ENCODE results near the gene SGMS1. TPM values are rescaled to one million over a fixed set of nuclear protein-coding genes. Genes with fewer than 3 reads are reported as not detected.
A peak's percentile ranks its signal among the peaks of the same experiment; 100 is the strongest.

The SGMS1 gene
- total RNA-seq, 1 experiment from 2014 or later = 20.4 TPM

DNA sequence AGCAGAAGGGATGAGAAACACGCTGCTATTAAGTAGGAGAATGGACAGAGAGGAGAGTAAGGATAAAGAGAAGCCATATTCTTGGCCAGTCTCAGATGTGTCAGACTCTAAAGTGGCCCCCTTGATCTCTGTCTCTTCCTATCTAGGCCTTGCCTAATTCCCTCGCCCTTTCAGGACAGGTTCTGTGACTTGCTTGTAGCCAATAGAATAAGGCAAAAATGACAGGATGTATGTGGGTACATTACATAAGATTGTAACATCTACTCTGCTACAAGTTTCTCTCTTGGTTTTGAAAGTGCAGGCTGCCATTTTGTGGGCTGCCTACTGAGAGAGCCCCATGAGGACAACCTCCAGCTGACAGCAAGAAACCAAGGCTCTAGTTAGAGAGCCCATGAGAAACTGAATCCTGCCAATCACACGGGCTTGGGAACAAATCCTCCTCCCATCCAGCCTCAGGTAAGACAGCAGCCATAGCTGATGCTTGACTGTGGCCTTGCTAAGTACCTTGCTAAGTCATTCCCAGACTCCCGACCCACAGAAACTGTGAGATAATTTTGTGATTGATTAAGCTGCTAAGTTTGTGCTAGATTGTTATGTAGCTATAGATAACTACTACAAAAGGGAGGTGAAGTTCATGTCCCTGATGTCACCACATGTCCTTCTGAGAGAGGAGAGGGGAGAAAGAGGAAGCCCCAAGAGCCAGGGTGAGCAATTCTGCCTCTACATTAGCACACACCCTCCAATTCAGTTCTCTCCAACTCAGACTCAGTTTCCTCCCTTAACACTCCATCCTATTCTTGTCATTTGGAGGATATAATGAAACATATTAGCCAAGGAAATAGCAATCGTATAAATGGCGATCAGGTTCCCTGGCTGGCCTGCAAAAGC, 185.5 kb downstream of the SGMS1 start:
- H4K5ac ChIP-seq (ENCODE audit: insufficient read length, low read depth, low read length) = no peak overlapping the region
- no peak overlapping the region for H4K8ac ChIP-seq (replicated peaks; ENCODE audit: insufficient read length, low read depth, low read length)
- peak overlapping the region in 1 of 3 experiments; percentile 24; a peak in 2 of 7 replicates for H3K27ac Mint-ChIP-seq
- H2AFZ ChIP-seq (ENCODE audit: low read length) = no peak overlapping the region
- H3K27me3 ChIP-seq (ENCODE audit: insufficient read depth, low read length) = no peaks in the 10 kb centered on the region
- H2BK120ac ChIP-seq (ENCODE audit: low read depth, low read length, poor library complexity, severe bottlenecking) = no peak overlapping the region
- no peak overlapping the region for H3K9ac ChIP-seq (ENCODE audit: extremely low read depth, insufficient read length, low read length)
- no peak overlapping the region for H3K4me3 Mint-ChIP-seq
- no peak overlapping the region for H3K14ac ChIP-seq (ENCODE audit: insufficient read depth, low read length)
- no peak overlapping the region for H3K56ac ChIP-seq (ENCODE audit: insufficient read length, low read depth, low read length)
- no peak overlapping the region for H3K27ac ChIP-seq (ENCODE audit: insufficient read length, low read depth, low read length)
- no peak overlapping the region for H2AK5ac ChIP-seq (ENCODE audit: insufficient read length, low read length)
- WGBS (ENCODE audit: extremely low coverage, insufficient read length, low lambda C conversion rate) = no CpG with 5 or more reads among the region's 6 CpGs
- no peak overlapping the region for H4K91ac ChIP-seq (ENCODE audit: insufficient read length, low read depth, low read length)
- TF ChIP-seq, protein P1, sequence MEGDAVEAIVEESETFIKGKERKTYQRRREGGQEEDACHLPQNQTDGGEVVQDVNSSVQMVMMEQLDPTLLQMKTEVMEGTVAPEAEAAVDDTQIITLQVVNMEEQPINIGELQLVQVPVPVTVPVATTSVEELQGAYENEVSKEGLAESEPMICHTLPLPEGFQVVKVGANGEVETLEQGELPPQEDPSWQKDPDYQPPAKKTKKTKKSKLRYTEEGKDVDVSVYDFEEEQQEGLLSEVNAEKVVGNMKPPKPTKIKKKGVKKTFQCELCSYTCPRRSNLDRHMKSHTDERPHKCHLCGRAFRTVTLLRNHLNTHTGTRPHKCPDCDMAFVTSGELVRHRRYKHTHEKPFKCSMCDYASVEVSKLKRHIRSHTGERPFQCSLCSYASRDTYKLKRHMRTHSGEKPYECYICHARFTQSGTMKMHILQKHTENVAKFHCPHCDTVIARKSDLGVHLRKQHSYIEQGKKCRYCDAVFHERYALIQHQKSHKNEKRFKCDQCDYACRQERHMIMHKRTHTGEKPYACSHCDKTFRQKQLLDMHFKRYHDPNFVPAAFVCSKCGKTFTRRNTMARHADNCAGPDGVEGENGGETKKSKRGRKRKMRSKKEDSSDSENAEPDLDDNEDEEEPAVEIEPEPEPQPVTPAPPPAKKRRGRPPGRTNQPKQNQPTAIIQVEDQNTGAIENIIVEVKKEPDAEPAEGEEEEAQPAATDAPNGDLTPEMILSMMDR (conservative IDR thresholded peaks at IDR 0.05) = no peak
- H2BK5ac ChIP-seq (ENCODE audit: insufficient read length, low read length) = no peak overlapping the region
- H3K27me3 Mint-ChIP-seq (ENCODE audit: low read depth) = no peaks in the 10 kb centered on the region
- H3K18ac ChIP-seq (ENCODE audit: insufficient read length, low read depth, low read length) = no peak overlapping the region
- no peak overlapping the region for H2BK20ac ChIP-seq (ENCODE audit: low read depth, low read length, poor library complexity, severe bottlenecking)
- no peaks in the 10 kb centered on the region for H3K9me3 Mint-ChIP-seq
- no peaks in the 10 kb centered on the region; the same call in 1 of the 2 replicates for H3K4me1 ChIP-seq (ENCODE audit: insufficient read depth, low read length)
- H3K23ac ChIP-seq (ENCODE audit: insufficient read length, low read depth, low read length) = no peak overlapping the region
- H3K9me3 ChIP-seq (ENCODE audit: control insufficient read depth, low read depth, low read length) = no peaks in the 10 kb centered on the region
- no peak for DNase-seq
- H3K4ac ChIP-seq (ENCODE audit: low read depth, low read length) = no peak overlapping the region
- no peak overlapping the region for H3K4me2 ChIP-seq (ENCODE audit: insufficient read depth, insufficient read length, low read length)
- H3K23me2 ChIP-seq (ENCODE audit: insufficient read length, low read depth, low read length, poor library complexity, severe bottlenecking) = no peaks in the 10 kb centered on the region
- H2BK12ac ChIP-seq (ENCODE audit: insufficient read length, low read depth, low read length) = no peak overlapping the region
- H2BK15ac ChIP-seq (ENCODE audit: low read depth, low read length) = no peak overlapping the region
- peaks cover 0 to 7% (median 2%) of the 10 kb centered on the region in 3 experiments; a peak in 3 of 7 replicates for H3K36me3 Mint-ChIP-seq (ENCODE audit: insufficient read depth in 1 of 3, low read depth in 3 of 3)
- peaks cover 22 to 32% of the 10 kb centered on the region in 2 experiments for H3K4me1 Mint-ChIP-seq
- no peaks in the 10 kb centered on the region for H3K79me1 ChIP-seq (ENCODE audit: insufficient read depth, low read depth, low read length, poor library complexity, severe bottlenecking)
- H3T11ph ChIP-seq (ENCODE audit: low read length) = no peak overlapping the region
- no peaks in the 10 kb centered on the region for H3K79me2 ChIP-seq (ENCODE audit: insufficient read depth, low read length)
- H4K20me1 ChIP-seq (ENCODE audit: control insufficient read depth, insufficient read depth, insufficient read length) = no peaks in the 10 kb centered on the region
